Endothelial cell of umbilical vein (primary cell): ENCODE measurements around the gene RPH3AL. TPM values are rescaled to one million over a fixed set of nuclear protein-coding genes. Genes with fewer than 3 reads are reported as not detected.

Experiments
- BruUV-seq: library from RNA; stranded (reverse); fragments of 400-500 nt; replicated peaks from 2 replicates; lab custom pipeline; 2021; lab: Mats Ljungman, UMichigan
- CTCF ChIA-PET: fragments of 300-600, 350-600 bp; sonication (Branson Sonifier 250); formaldehyde crosslinking; loops from one replicate; lab custom pipeline; 2021; ENCODE audit warnings: antibody characterized with exemption, inconsistent platforms; lab: Charles Lee
- POLR2A ChIA-PET: fragments of 300-600, 350-600 bp; sonication (Branson Sonifier 250); formaldehyde crosslinking; loops from one replicate; lab custom pipeline; 2021; ENCODE audit warnings: antibody characterized with exemption, inconsistent platforms; lab: Charles Lee
- DNase-seq: peaks from one replicate; pipeline ENCODE4 v3.0.0-alpha.2; 2011; ENCODE audit warnings: low read depth, low spot score
- FAIRE-seq: peaks from 2 replicates; lab custom pipeline; 2011; peaks lifted over from hg19 to GRCh38; lab: Jason Lieb, UNC
- H2AFZ ChIP-seq: 2 replicates; pipeline ENCODE4 v1.6.0; 2012; ENCODE audit warnings: low read depth, low read length, control low read depth, inconsistent platforms
- H3K27ac ChIP-seq: 2 replicates; pipeline ENCODE4 v1.5.1; 2011; ENCODE audit warnings: low read depth, mild to moderate bottlenecking, control low read depth, low read length, moderate library complexity; ENCODE audit not compliant: insufficient read depth
- H3K27me3 ChIP-seq, 2 experiments: 2 replicates each; pipeline versions ENCODE4 v1.6.0 to v1.6.1; 2011; ENCODE audit warnings: low read length in 2 of 2, mixed read lengths in 1 of 2; ENCODE audit not compliant: control insufficient read depth in 2 of 2, insufficient read depth in 2 of 2
- H3K36me3 ChIP-seq, 2 experiments: 2 replicates in 1 of 2; 3 replicates in 1 of 2; pipeline ENCODE4 v1.5.1; 2011; ENCODE audit warnings: low read length in 2 of 2, mild to moderate bottlenecking in 1 of 2, moderate library complexity in 1 of 2; ENCODE audit not compliant: control insufficient read depth in 2 of 2, insufficient read depth in 2 of 2; ENCODE audit errors: extremely low read depth in 1 of 2
- H3K4me1 ChIP-seq: 3 replicates; pipeline ENCODE4 v1.5.1; 2011; ENCODE audit warnings: mild to moderate bottlenecking, low read length; ENCODE audit not compliant: control insufficient read depth, insufficient read depth; ENCODE audit errors: extremely low read depth
- H3K4me2 ChIP-seq: 2 replicates; pipeline ENCODE4 v1.6.1; 2011; ENCODE audit warnings: low read length, control low read depth, mixed read lengths; ENCODE audit not compliant: insufficient read depth
- H3K4me3 ChIP-seq, 3 experiments: fragments of 200-600 bp in 1 of 3; sonication (generic), shearing (Covaris generic) in 1 of 3; replicated peaks in 1 of 3; 2 replicates each; pipeline ENCODE4 v1.5.1; 2011 to 2016; ENCODE audit warnings: control low read depth in 3 of 3, low read length in 3 of 3, mild to moderate bottlenecking in 2 of 3, inconsistent platforms in 1 of 3, low read depth in 1 of 3, moderate library complexity in 1 of 3; ENCODE audit not compliant: insufficient read depth in 1 of 3
- H3K79me2 ChIP-seq: 2 replicates; pipeline ENCODE4 v1.6.0; 2012; ENCODE audit warnings: low read length, inconsistent platforms; ENCODE audit not compliant: control insufficient read depth, insufficient read depth
- H3K9ac ChIP-seq: replicated peaks from 2 replicates; pipeline ENCODE3; 2011; ENCODE audit warnings: low read length, control low read depth; ENCODE audit not compliant: insufficient read depth; ENCODE audit errors: extremely low read depth
- H3K9me1 ChIP-seq: replicated peaks from 3 replicates; pipeline ENCODE4 v1.6.0; 2011; ENCODE audit warnings: mild to moderate bottlenecking, low read length; ENCODE audit not compliant: control insufficient read depth, insufficient read depth; ENCODE audit errors: extremely low read depth
- H3K9me3 ChIP-seq: replicated peaks from 2 replicates; pipeline ENCODE4 v1.5.1; 2012; ENCODE audit warnings: low read length, inconsistent platforms; ENCODE audit not compliant: control insufficient read depth, insufficient read depth
- H4K20me1 ChIP-seq: replicated peaks from 2 replicates; pipeline ENCODE3; 2011; ENCODE audit warnings: mild to moderate bottlenecking, low read length; ENCODE audit not compliant: control insufficient read depth, insufficient read depth; ENCODE audit errors: extremely low read depth
- CTCF ChIP-seq, 2 donors: IDR thresholded peaks; 1 replicate in 1 of 2; 2 replicates in 1 of 2; pipeline ENCODE4 v1.5.1; 2011; ENCODE audit warnings: low read length in 2 of 2, mild to moderate bottlenecking in 2 of 2, moderate library complexity in 2 of 2, control low read depth in 1 of 2, inconsistent platforms in 1 of 2, low read depth in 1 of 2; ENCODE audit not compliant: insufficient read depth in 1 of 2; ENCODE audit errors: extremely low read depth in 1 of 2
- EZH2 ChIP-seq: IDR thresholded peaks from 2 replicates; pipeline ENCODE4 v1.6.1; 2012; ENCODE audit warnings: borderline replicate concordance, low read depth, mild to moderate bottlenecking, moderate library complexity, low read length, inconsistent platforms; ENCODE audit not compliant: severe bottlenecking
- FOS ChIP-seq: IDR thresholded peaks from 2 replicates; pipeline ENCODE4 v1.6.1; 2011; ENCODE audit warnings: mild to moderate bottlenecking, low read length, moderate library complexity, borderline replicate concordance; ENCODE audit not compliant: insufficient read depth
- GATA2 ChIP-seq: IDR thresholded peaks from 2 replicates; pipeline ENCODE4 v1.7.0; 2011; ENCODE audit warnings: low read depth, mild to moderate bottlenecking, moderate library complexity, mixed read lengths, low read length; ENCODE audit not compliant: insufficient read length, insufficient read depth
- JUN ChIP-seq: IDR thresholded peaks from 2 replicates; pipeline ENCODE4 v1.6.1; 2011; ENCODE audit warnings: borderline replicate concordance, low read depth; ENCODE audit not compliant: insufficient read length, insufficient read depth
- MAX ChIP-seq: IDR thresholded peaks from 2 replicates; pipeline ENCODE4 v1.6.1; 2011; ENCODE audit not compliant: insufficient read depth, insufficient read length
- MYC ChIP-seq: IDR thresholded peaks from one replicate; pipeline ENCODE4 v1.6.1; 2011; ENCODE audit warnings: mild to moderate bottlenecking, low read depth, low read length
- POLR2A ChIP-seq: IDR thresholded peaks from 2 replicates; pipeline ENCODE4 v1.6.1; 2012; ENCODE audit warnings: low read depth, mild to moderate bottlenecking, control low read depth, low read length
- POLR2AphosphoS5 ChIP-seq: IDR thresholded peaks from 2 replicates; pipeline ENCODE4 v1.6.1; 2012; ENCODE audit warnings: low read depth, mild to moderate bottlenecking, control low read depth, low read length, moderate library complexity; ENCODE audit not compliant: insufficient read depth
- dilution Hi-C: fragments of 300-500 bp; cut with MboI; formaldehyde crosslinking; loops from one replicate; pipeline ENCODE4 v1.15.0; 2019; ENCODE audit warnings: low sequenced_read_pairs; ENCODE audit not compliant: extremely low pct_ligation_motif_present
- intact Hi-C: fragments of 100-400 bp; cut with micrococcal nuclease; formaldehyde crosslinking; loops from one replicate; pipeline ENCODE4 v1.10.0; 2022
- polyA plus RNA-seq, 4 experiments: library from polyadenylated mRNA; depleted of rRNA in 3 of 4; stranded (reverse) in 3 of 4; unstranded in 1 of 4; fragments of >200 nt; gene quantifications; 2 replicates each; pipeline versions ENCODE4 v1.2.1 to v1.2.3, GENCODE V29; 2011 to 2012; ENCODE audit warnings: missing spikeins in 1 of 4
- total RNA-seq: library from RNA; stranded (reverse); gene quantifications from 2 replicates; pipeline ENCODE4 v1.2.3, GENCODE V29; 2021

The RPH3AL gene
- total and polyA plus RNA-seq, 2 donors (not counting 3 experiments of a cell fraction or from before 2014, with no cell fraction given): 4.1 to 7.0 TPM

GRCh38 chr17:354651-355556, 2.3 kb upstream of the RPH3AL start:
- no TSS peak for BruUV-seq
- dilution Hi-C loops: no loop called here

More at GRCh38 chr17:354651-355556, 2.3 kb upstream of the RPH3AL start:
- Histone ChIP-seq H3K9ac (no peak overlapping the region), H3K27ac (no peak overlapping the region), H3K36me3 (no peaks in the 10 kb centered on the region), H3K4me2 (no peak overlapping the region), H3K9me1 (no peaks in the 10 kb centered on the region), H3K79me2 (no peaks in the 10 kb centered on the region), H3K4me3 (no peak overlapping the region), H3K4me1 (peaks cover 34% of the 10 kb centered on the region), H4K20me1 (no peaks in the 10 kb centered on the region), H2AFZ (no peak overlapping the region), H3K27me3 (no peaks in the 10 kb centered on the region), H3K9me3 (no peaks in the 10 kb centered on the region)
- DNase-seq (no peak), FAIRE-seq (no peak)
- intact Hi-C loops: no loop called here
- TF ChIP-seq EZH2 (no peak), POLR2AphosphoS5 (no peak), MAX (no peak), MYC (no peak), GATA2 (no peak), CTCF (IDR thresholded peaks at IDR 0.05; ENCODE audit: extremely low read depth in 1 of 2, insufficient read depth in 1 of 2, low read depth in 1 of 2, low read length in 2 of 2) (no peak), JUN (no peak), POLR2A (no peak), FOS (no peak)
- ChIA-PET POLR2A (no interaction called here), CTCF (no interaction called here)
